Activated CD8-positive, alpha-beta T cell treated with anti-CD3 and anti-CD28 coated beads, Interleukin-2, amount 10 ng/mL, durations not matched to agents 7 days and 5 days (primary cell): ENCODE measurements around the gene RPRD1A. TPM values are rescaled to one million over a fixed set of nuclear protein-coding genes. Genes with fewer than 3 reads are reported as not detected.

Experiments
- ATAC-seq: fragments of 150-1000 bp; cut with Tn5 transposase; one replicate; pipeline ENCODE4 v1.10.0; 2021; ENCODE audit warnings: moderate library complexity
- CTCF ChIA-PET: fragments of 350-600 bp; sonication (Branson Sonifier 250); formaldehyde crosslinking; loops from one replicate; lab custom pipeline; 2021; ENCODE audit warnings: antibody characterized with exemption; lab: Charles Lee
- POLR2A ChIA-PET: fragments of 350-600 bp; sonication (Branson Sonifier 250); formaldehyde crosslinking; loops from one replicate; lab custom pipeline; 2021; ENCODE audit warnings: antibody characterized with exemption; lab: Charles Lee
- DNase-seq: peaks from one replicate; pipeline ENCODE4 v3.0.0-alpha.2; 2020
- H3K27ac Mint-ChIP-seq: one replicate; pipeline ENCODE4 v1.8.0; 2021; ENCODE audit warnings: mild to moderate bottlenecking, mixed read lengths
- H3K27me3 Mint-ChIP-seq: one replicate; pipeline ENCODE4 v1.8.0; 2021; ENCODE audit warnings: low read depth, mixed read lengths
- H3K36me3 Mint-ChIP-seq: one replicate; pipeline ENCODE4 v1.8.0; 2021; ENCODE audit warnings: low read depth, mixed read lengths
- H3K4me1 Mint-ChIP-seq: one replicate; pipeline ENCODE4 v1.8.0; 2021; ENCODE audit warnings: low read depth, mixed read lengths
- H3K4me3 Mint-ChIP-seq: one replicate; pipeline ENCODE4 v1.8.0; 2021; ENCODE audit warnings: mild to moderate bottlenecking, mixed read lengths
- H3K9me3 Mint-ChIP-seq: one replicate; pipeline ENCODE4 v1.8.0; 2022; ENCODE audit warnings: mixed read lengths; ENCODE audit not compliant: insufficient read depth
- total RNA-seq, 2 experiments: library from RNA; stranded (reverse); gene quantifications; one replicate each; pipeline ENCODE4 v1.2.3, GENCODE V29; 2021

The RPRD1A gene
- total RNA-seq, 2 experiments from 2014 or later = 26.8 to 28.2 TPM

DNA sequence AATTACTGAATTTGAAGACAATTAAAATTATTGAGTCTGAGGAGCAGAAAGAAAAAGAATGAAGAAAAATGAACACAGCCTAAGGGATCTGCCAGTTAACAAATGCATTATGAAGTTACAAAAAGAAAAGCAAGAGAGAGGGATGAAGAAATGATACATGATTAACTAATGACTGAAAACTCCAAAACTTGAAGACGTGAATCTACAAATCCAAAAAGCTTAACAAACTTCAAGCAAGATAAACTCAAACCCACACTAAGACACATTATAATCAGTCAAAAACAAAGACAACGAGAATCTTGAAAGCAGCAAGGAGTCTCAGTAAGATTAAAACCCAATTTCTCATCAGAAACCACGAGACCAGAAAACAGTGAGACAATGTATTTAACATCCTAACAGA, 15.6 kb downstream of the RPRD1A start:
- Mint-ChIP-seq H3K27ac (no peak overlapping the region), H3K4me1 (no peaks in the 10 kb centered on the region), H3K36me3 (peaks cover 42% of the 10 kb centered on the region), H3K9me3 (peaks cover 18% of the 10 kb centered on the region), H3K4me3 (no peak overlapping the region), H3K27me3 (no peaks in the 10 kb centered on the region)
- ChIA-PET POLR2A (no interaction called here), CTCF (no interaction called here)
- no peak for DNase-seq
- no peak for ATAC-seq

DNA sequence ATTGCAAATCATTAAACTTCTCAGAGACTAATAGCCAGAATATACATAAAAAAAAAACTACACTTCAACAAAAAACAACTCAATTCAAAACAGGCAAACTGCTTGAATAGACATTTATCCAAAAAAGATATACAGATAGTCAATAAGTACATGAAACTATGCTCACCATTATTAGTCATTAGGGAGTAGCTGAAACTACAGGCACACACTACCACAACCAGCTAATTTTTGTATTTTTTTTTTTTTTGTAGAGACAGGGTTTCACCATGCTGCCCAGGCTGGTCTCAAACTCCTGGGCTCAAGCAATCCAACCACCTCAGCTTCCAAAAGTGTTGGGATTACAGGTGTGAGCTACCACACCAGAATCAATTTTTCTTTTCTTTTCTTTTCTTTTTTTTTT, 16.9 kb downstream of the RPRD1A start:
- Mint-ChIP-seq H3K9me3 (peaks cover 18% of the 10 kb centered on the region), H3K4me3 (no peak overlapping the region), H3K4me1 (no peaks in the 10 kb centered on the region), H3K36me3 (peaks cover 44% of the 10 kb centered on the region), H3K27ac (no peak overlapping the region), H3K27me3 (no peaks in the 10 kb centered on the region)
- ATAC-seq (no peak), DNase-seq (no peak)
- ChIA-PET CTCF (interaction anchor here (0.7 kb wide), 1 partner anchor 23 kb away, joined by 3 read pairs; no protein-coding TSS in a partner anchor), POLR2A (no interaction called here)

DNA sequence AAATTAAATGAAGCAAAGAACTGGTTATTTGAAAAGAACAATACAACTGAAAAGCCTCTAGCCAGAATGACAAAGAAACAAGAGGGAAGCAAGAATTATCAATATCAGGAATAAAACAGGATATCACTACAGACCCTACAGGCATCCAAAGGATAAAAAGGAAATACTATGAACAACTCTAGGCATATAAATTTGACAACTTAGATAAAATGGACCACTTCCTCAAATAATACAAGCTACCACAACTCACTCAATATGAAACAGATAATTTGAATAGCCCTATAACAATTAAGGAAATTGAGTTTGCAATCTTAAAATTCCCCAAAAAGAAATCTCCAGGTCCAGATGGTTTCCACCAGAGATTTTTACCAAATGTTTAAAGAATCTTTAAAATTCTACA, 19.8 kb downstream of the RPRD1A start:
- H3K9me3 Mint-ChIP-seq = peaks cover 19% of the 10 kb centered on the region
- H3K27ac Mint-ChIP-seq = no peak overlapping the region
- POLR2A ChIA-PET = no interaction called here
- H3K36me3 Mint-ChIP-seq = peaks cover 30% of the 10 kb centered on the region
- DNase-seq (no peak), ATAC-seq (no peak)
- no peak overlapping the region for H3K4me3 Mint-ChIP-seq
- CTCF ChIA-PET = no interaction called here
- H3K4me1 Mint-ChIP-seq = peaks cover 10% of the 10 kb centered on the region
- H3K27me3 Mint-ChIP-seq = no peaks in the 10 kb centered on the region

DNA sequence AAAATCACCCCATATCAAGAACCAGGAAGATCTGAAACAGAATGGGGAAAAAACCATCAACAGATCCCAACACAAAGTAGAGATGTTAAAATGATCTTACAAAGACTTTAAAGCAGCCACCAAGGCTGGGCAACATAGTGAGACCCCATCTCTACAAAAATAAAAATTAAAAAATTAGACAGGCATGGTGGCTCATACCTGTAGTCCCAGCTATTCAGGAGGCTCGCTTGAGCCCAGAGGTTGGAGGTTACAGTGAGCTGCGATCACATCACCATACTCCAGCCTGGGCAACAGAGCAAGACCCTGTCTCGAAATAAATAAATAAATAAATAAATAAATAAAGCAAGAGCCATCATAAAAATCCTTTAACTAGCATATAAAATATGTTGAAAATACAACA, 20.5 kb downstream of the RPRD1A start:
- no peaks in the 10 kb centered on the region for H3K27me3 Mint-ChIP-seq
- CTCF ChIA-PET = no interaction called here
- H3K27ac Mint-ChIP-seq = no peak overlapping the region
- peaks cover 15% of the 10 kb centered on the region for H3K4me1 Mint-ChIP-seq
- peaks cover 25% of the 10 kb centered on the region for H3K36me3 Mint-ChIP-seq
- H3K9me3 Mint-ChIP-seq = peaks cover 18% of the 10 kb centered on the region
- DNase-seq (no peak), ATAC-seq (no peak)
- H3K4me3 Mint-ChIP-seq = no peak overlapping the region
- POLR2A ChIA-PET = no interaction called here

DNA sequence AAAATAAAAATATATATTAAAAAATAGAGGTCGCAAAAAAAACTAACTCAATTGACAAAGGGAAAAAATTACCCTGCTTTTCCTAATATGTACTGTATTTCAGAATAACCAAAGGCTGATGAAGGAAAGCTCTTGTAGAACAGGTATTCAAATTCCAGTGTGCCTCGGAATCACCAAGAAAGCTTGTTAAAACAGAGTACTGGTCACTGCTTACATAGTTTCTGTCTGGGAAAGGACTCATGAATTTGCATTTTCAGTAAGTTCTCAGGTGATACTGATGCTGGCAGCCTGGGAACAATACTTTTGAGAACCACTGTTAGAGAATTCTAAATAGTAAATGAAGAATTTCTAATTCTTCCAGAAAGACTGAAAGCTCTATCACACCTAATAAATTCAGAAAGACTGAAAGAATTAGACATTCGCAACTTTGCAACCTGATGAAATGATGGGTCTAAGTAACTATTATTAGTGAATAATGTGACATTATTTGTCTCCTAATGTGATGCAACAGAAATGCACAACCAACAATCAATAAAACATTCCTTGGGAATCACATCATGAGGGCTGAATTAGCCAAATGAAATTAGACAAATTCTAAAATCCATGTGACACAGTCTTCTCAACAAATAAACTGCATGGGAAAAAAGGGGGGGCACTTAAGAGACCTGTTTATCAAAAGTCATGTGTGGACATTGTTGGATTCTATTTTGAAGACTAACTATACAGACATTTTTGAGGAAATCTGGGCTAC, 21.9 kb downstream of the RPRD1A start:
- H3K36me3 Mint-ChIP-seq = peaks cover 25% of the 10 kb centered on the region
- POLR2A ChIA-PET = no interaction called here

DNA sequence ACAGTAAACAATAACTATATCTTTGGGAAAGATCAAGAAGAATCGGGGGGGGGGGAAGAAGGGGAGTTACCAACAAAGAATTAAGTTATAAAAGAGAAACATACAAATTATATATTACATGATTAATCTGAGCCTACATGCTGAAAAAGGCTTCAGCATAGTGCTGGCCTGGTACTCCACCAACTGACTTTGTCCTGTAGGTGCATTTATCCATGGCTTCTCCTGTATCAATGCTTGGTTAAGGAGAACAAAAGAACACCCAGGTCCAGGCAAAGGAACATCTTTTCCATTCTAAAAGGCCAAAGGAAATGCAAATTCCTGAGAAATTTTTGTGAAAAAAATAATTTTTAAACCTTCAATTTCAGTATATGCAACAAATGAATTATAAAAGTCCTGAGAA, 24.2 kb downstream of the RPRD1A start:
- CTCF ChIA-PET = no interaction called here
- Mint-ChIP-seq H3K4me1 (peaks cover 15% of the 10 kb centered on the region), H3K36me3 (peaks cover 36% of the 10 kb centered on the region), H3K27ac (no peak overlapping the region), H3K4me3 (no peak overlapping the region), H3K27me3 (no peaks in the 10 kb centered on the region), H3K9me3 (peaks cover 6% of the 10 kb centered on the region)
- DNase-seq = no peak
- POLR2A ChIA-PET = no interaction called here
- no peak for ATAC-seq

More for the DNA sequence above, 21.9 kb downstream of the RPRD1A start:
- Mint-ChIP-seq H3K4me1 (peaks cover 15% of the 10 kb centered on the region), H3K4me3 (no peak overlapping the region), H3K27ac (no peak overlapping the region), H3K9me3 (peaks cover 13% of the 10 kb centered on the region), H3K27me3 (no peaks in the 10 kb centered on the region)
- DNase-seq (no peak), ATAC-seq (no peak)
- CTCF ChIA-PET = no interaction called here

DNA sequence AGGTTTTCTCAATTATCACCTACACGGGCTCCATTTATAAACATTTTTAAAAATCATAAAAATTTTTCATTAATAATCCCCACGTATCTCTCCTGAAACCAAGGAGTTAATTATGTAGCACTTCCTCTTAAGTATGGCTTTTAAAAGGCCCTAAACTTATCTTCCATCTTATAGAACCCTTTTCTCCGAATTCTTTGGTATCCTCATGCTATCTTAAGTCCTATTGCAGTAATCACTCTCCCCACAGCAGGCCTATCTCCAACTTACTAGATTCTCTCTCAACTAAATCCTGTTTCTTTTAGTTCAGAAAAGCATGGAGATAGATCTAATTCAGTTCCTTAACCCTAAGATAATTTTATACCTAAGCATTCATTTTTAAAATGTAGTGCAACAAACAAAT, 26.2 kb downstream of the RPRD1A start:
- DNase-seq = no peak
- H3K9me3 Mint-ChIP-seq = peaks cover 16% of the 10 kb centered on the region
- ChIA-PET POLR2A (no interaction called here), CTCF (no interaction called here)
- no peak overlapping the region for H3K27ac Mint-ChIP-seq
- H3K36me3 Mint-ChIP-seq = peaks cover 40% of the 10 kb centered on the region
- peaks cover 15% of the 10 kb centered on the region for H3K4me1 Mint-ChIP-seq
- H3K27me3 Mint-ChIP-seq = no peaks in the 10 kb centered on the region
- no peak for ATAC-seq
- no peak overlapping the region for H3K4me3 Mint-ChIP-seq

DNA sequence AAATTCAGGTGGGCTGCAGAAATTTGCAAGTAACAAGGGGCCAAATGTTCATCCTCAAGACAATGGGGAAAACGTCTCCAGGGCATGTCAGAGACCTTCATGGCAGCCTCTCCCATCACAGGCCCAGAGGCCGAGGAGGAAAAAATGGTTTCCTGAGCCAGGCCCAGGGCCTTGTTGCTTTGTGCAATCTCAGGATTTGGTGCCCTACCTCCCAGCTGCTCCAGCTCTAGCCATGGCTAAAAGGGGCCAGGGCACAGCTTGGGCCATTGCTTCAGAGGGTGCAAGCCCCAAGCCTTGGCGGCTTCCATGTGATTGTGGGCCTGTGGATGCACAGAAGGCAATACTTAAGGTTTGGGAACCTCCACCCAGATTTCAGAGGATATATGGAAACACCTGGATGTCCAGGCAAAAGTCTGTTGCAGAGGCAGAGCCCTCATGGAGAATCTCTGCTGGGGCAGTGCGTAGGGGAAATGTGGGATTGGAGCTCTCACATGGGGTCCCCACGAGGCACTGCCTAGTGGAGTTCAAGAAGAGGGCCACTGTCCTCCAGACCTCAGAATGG, 29.2 kb downstream of the RPRD1A start:
- ChIA-PET CTCF (no interaction called here), POLR2A (no interaction called here)
- peaks cover 42% of the 10 kb centered on the region for H3K36me3 Mint-ChIP-seq
- H3K27me3 Mint-ChIP-seq = no peaks in the 10 kb centered on the region
- no peak overlapping the region for H3K27ac Mint-ChIP-seq
- peaks cover 10% of the 10 kb centered on the region for H3K9me3 Mint-ChIP-seq
- ATAC-seq = no peak
- H3K4me3 Mint-ChIP-seq = no peak overlapping the region
- DNase-seq = no peak
- peaks cover 25% of the 10 kb centered on the region for H3K4me1 Mint-ChIP-seq

DNA sequence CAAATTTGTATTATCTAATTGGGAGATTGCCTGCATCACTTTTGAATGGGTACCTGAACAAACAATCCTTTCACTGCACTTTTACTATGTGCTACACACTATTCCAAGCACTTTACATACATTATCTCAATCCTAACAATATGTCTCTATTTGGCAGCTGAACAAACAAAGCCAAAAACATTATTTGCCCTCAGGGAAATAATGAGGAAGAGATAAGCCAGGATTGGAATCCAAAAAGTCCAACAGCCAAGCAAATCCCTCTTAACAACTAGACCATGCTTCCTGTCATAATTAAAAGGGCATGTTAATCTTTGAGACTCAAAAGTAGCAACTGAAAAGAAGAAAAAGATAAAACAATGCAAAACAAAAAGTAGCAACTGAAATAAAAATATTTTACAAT, 32.1 kb downstream of the RPRD1A start:
- H3K4me3 Mint-ChIP-seq = no peak overlapping the region
- peaks cover 10% of the 10 kb centered on the region for H3K9me3 Mint-ChIP-seq
- ATAC-seq (no peak), DNase-seq (no peak)
- H3K4me1 Mint-ChIP-seq = peaks cover 18% of the 10 kb centered on the region
- ChIA-PET CTCF (no interaction called here), POLR2A (no interaction called here)
- no peak overlapping the region for H3K27ac Mint-ChIP-seq
- peaks cover 40% of the 10 kb centered on the region for H3K36me3 Mint-ChIP-seq
- H3K27me3 Mint-ChIP-seq = no peaks in the 10 kb centered on the region

DNA sequence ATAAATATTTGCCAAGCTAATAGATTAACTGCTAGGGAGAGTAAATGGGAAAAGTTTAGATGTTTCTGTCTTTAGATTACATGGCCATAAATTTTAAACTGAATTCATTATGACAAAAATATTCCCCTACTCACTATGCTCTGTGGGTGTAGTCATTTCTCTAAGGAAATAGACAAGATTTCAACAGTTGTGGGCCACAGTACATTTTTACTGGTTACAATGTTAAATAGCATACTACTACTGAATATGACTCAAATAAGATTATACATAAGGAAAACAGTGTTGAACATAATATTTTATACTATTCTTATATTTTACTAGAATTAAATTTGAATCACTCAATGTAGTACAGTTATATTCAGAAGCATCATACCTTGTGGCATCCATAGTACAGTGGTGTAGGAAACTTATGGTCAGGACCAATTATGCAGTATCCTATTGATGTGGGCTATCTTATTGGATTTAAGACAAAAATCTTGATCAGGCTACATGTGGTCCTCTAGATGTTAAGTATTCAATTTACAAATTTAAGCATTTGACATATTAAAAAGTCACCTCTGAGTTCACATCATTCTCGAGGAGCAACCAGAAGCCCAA, 33.0 kb downstream of the RPRD1A start:
- H3K27ac Mint-ChIP-seq = no peak overlapping the region
- ChIA-PET CTCF (interaction anchor here (1.7 kb wide), 1 partner anchor 16 kb away, joined by 5 read pairs; no protein-coding TSS in a partner anchor), POLR2A (interaction anchor here (0.6 to 1.2 kb wide), 3 partner anchors 33 to 96 kb away, joined by 3 read pairs; partner anchors contain the start of gene RMP24)
- peaks cover 34% of the 10 kb centered on the region for H3K36me3 Mint-ChIP-seq
- ATAC-seq = no peak
- no peaks in the 10 kb centered on the region for H3K27me3 Mint-ChIP-seq
- H3K9me3 Mint-ChIP-seq = peaks cover 10% of the 10 kb centered on the region
- no peak overlapping the region for H3K4me3 Mint-ChIP-seq
- H3K4me1 Mint-ChIP-seq = peaks cover 18% of the 10 kb centered on the region
- no peak for DNase-seq

DNA sequence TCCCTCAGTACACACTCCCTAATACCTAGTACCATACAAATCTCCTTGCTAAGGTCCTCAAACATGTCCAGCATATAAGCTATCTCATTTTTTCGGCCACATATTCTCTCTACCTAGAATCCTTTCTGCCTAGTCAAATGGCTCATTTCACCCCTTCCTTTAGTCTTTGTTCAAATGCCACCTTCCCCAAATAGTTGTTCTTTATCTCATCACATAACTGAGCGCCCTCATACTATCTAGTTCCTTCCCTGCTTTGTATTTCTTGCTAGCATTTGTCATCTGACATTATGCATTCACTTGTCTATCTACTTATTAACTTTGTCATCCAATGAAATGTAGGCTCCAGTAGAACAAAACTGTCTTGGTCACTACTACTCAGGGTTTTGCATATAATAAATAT, 35.5 kb downstream of the RPRD1A start:
- Mint-ChIP-seq H3K27me3 (no peaks in the 10 kb centered on the region), H3K4me1 (peaks cover 18% of the 10 kb centered on the region), H3K36me3 (peaks cover 18% of the 10 kb centered on the region), H3K27ac (no peak overlapping the region), H3K9me3 (no peaks in the 10 kb centered on the region), H3K4me3 (no peak overlapping the region)
- ChIA-PET POLR2A (no interaction called here), CTCF (interaction anchor here (1.1 to 1.5 kb wide), 2 partner anchors 14 to 97 kb away, joined by 4 to 5 read pairs; partner anchors contain the start of genes ELP2 and SLC39A6)
- no peak for ATAC-seq
- DNase-seq = no peak

DNA sequence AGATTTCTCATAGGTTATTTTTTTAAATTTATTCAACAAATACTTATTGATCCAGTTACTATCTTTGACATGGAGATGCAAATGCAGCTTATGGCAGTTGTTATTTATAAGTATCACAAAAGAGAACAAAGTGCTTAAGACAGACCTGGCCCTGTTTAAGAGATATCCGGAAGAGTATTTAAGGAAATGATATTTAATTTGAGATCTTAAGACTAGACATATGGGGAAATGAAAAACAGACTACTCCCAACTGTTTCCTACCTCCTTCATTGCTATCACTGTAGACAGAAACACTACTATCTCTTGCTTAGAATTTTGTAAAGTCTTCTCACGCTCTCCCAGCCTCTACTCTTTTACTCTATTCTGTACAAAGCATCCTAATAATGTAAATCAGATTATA, 36.0 kb downstream of the RPRD1A start:
- peaks cover 21% of the 10 kb centered on the region for H3K36me3 Mint-ChIP-seq
- CTCF ChIA-PET = interaction anchor here (1.1 to 1.5 kb wide), 2 partner anchors 13 to 98 kb away, joined by 4 to 5 read pairs; partner anchors contain the start of genes ELP2 and SLC39A6
- no peak overlapping the region for H3K27ac Mint-ChIP-seq
- peaks cover 18% of the 10 kb centered on the region for H3K4me1 Mint-ChIP-seq
- POLR2A ChIA-PET = no interaction called here
- ATAC-seq = no peak
- H3K27me3 Mint-ChIP-seq = no peaks in the 10 kb centered on the region
- DNase-seq = no peak
- H3K9me3 Mint-ChIP-seq = no peaks in the 10 kb centered on the region
- no peak overlapping the region for H3K4me3 Mint-ChIP-seq
